K562 (cell line): ENCODE data around the gene FAT2. TPM values are rescaled to one million over a fixed set of nuclear protein-coding genes. Genes with fewer than 3 reads are reported as not detected.

ENCODE experiments used
- ATAC-seq: fragments of 200-7000 bp; cut with Tn5 transposase; 3 replicates; pipeline ENCODE4 v1.9.1; 2020; ENCODE audit warnings: moderate library complexity
- BruUV-seq: library from RNA; stranded (reverse); fragments of 400-500 nt; replicated peaks from 2 replicates; lab custom pipeline; 2021; lab: Mats Ljungman, UMichigan
- CTCF ChIA-PET: fragments of 300-600 bp; formaldehyde crosslinking; extraction: SDS; loops from one replicate; lab custom pipeline; 2021; ENCODE audit warnings: low intra/inter-chr PET ratio; lab: Yijun Ruan, JAX
- POLR2A ChIA-PET: fragments of 300-600, 350-650 bp; sonication (Branson Sonifier 250); formaldehyde crosslinking; extraction: SDS; loops from one replicate; lab custom pipeline; 2021; ENCODE audit warnings: antibody characterized with exemption, inconsistent platforms; lab: Yijun Ruan, JAX
- DNase-seq, 4 experiments: peaks; one replicate each; pipeline versions ENCODE4 v3.0.0 to v3.0.0-alpha.2; 2011 to 2018; ENCODE audit warnings: low spot score in 3 of 4, mixed read lengths in 3 of 4; ENCODE audit errors: extremely low read depth in 1 of 4
- FAIRE-seq: peaks from 2 replicates; lab custom pipeline; 2011; peaks lifted over from hg19 to GRCh38; lab: Jason Lieb, UNC
- H2AFZ ChIP-seq: 2 replicates; pipeline ENCODE4 v1.6.0; 2011; ENCODE audit warnings: low read depth, low read length, control low read depth, inconsistent platforms
- H3K27ac ChIP-seq: fragments of 200-600 bp; 3 replicates; pipeline ENCODE4 v1.8.0; 2011; ENCODE audit warnings: low read depth, mild to moderate bottlenecking, control low read depth, inconsistent platforms, low read length, moderate library complexity, mixed read lengths; ENCODE audit errors: extremely low read depth
- H3K27me3 ChIP-seq, 2 experiments: fragments of 300-600 bp in 1 of 2; 2 replicates in 1 of 2; 3 replicates in 1 of 2; pipeline versions ENCODE4 v1.6.0 to v1.8.0; 2011; ENCODE audit warnings: inconsistent platforms in 2 of 2, low read length in 2 of 2, mild to moderate bottlenecking in 1 of 2, mixed read lengths in 1 of 2, moderate library complexity in 1 of 2; ENCODE audit not compliant: control insufficient read depth in 2 of 2, insufficient read depth in 2 of 2
- H3K36me3 ChIP-seq: fragments of 300-600 bp; 3 replicates; pipeline ENCODE4 v1.8.0; 2011; ENCODE audit warnings: mild to moderate bottlenecking, low read length, inconsistent platforms; ENCODE audit not compliant: control insufficient read depth, insufficient read depth
- H3K4me1 ChIP-seq, 2 experiments: fragments of 200-600 bp in 1 of 2; replicated peaks in 1 of 2; 2 replicates in 1 of 2; 3 replicates in 1 of 2; pipeline versions ENCODE4 v1.5.1 to v1.8.0; 2011; ENCODE audit warnings: inconsistent platforms in 2 of 2, low read length in 2 of 2, mild to moderate bottlenecking in 1 of 2, mixed read lengths in 1 of 2, moderate library complexity in 1 of 2; ENCODE audit not compliant: control insufficient read depth in 2 of 2, insufficient read depth in 2 of 2
- H3K4me2 ChIP-seq: 2 replicates; pipeline ENCODE4 v1.6.1; 2011; ENCODE audit warnings: low read length, control low read depth, inconsistent platforms, mixed read lengths; ENCODE audit not compliant: insufficient read depth
- H3K4me3 ChIP-seq: fragments of 200-600 bp; sonication (generic), shearing (Covaris generic); 2 replicates; pipeline ENCODE4 v1.5.1; 2016; ENCODE audit warnings: control low read depth, inconsistent platforms
- H3K79me2 ChIP-seq: fragments of 200-600 bp; 3 replicates; pipeline ENCODE4 v1.8.0; 2011; ENCODE audit warnings: low read length, inconsistent platforms; ENCODE audit not compliant: control insufficient read depth, insufficient read depth
- H3K9ac ChIP-seq, 2 experiments: 2 replicates each; pipeline versions ENCODE4 v1.6.0 to v1.6.1; 2011; ENCODE audit warnings: low read depth in 2 of 2, low read length in 2 of 2, control low read depth in 1 of 2, inconsistent platforms in 1 of 2, mild to moderate bottlenecking in 1 of 2, mixed read lengths in 1 of 2; ENCODE audit not compliant: insufficient read depth in 1 of 2
- H3K9me1 ChIP-seq: one replicate; pipeline ENCODE4 v1.6.0; 2011; ENCODE audit warnings: inconsistent platforms, mild to moderate bottlenecking, low read length, moderate library complexity; ENCODE audit not compliant: control insufficient read depth, insufficient read depth
- H3K9me3 ChIP-seq: replicated peaks from 2 replicates; pipeline ENCODE4 v1.5.1; 2011; ENCODE audit warnings: low read depth, low read length, inconsistent platforms; ENCODE audit not compliant: control insufficient read depth, insufficient read depth
- H4K20me1 ChIP-seq: replicated peaks from 2 replicates; pipeline ENCODE4 v1.6.1; 2011; ENCODE audit warnings: low read length, inconsistent platforms, mixed read lengths; ENCODE audit not compliant: control insufficient read depth, insufficient read depth
- EHMT2 ChIP-seq: fragments of 450-650 bp; IDR thresholded peaks from 2 replicates; pipeline ENCODE4 v1.6.1; 2018; ENCODE audit warnings: antibody characterized with exemption
- HDAC8 ChIP-seq: fragments of 450-650 bp; IDR thresholded peaks from 2 replicates; pipeline ENCODE4 v1.6.1; 2016; ENCODE audit warnings: mild to moderate bottlenecking, missing genetic modification characterization, moderate library complexity, missing compliant biosample characterization
- L3MBTL2 ChIP-seq: fragments of 450-650 bp; IDR thresholded peaks from 2 replicates; pipeline ENCODE4 v1.6.1; 2016; ENCODE audit warnings: mild to moderate bottlenecking, moderate library complexity
- PCBP2 ChIP-seq: fragments of 200-400 bp; formaldehyde crosslinking; IDR thresholded peaks from 2 replicates; pipeline ENCODE4 v1.6.1; 2018; ENCODE audit warnings: low read length, low read depth, mild to moderate bottlenecking, moderate library complexity; ENCODE audit not compliant: poor library complexity, severe bottlenecking
- RBM25 ChIP-seq: fragments of 200-400 bp; formaldehyde crosslinking; IDR thresholded peaks from 2 replicates; pipeline ENCODE4 v1.6.1; 2018; ENCODE audit warnings: low read length, low read depth, moderate library complexity; ENCODE audit not compliant: severe bottlenecking
- TAF7 ChIP-seq: fragments of 450-650 bp; IDR thresholded peaks from 2 replicates; pipeline ENCODE4 v1.6.1; 2016; ENCODE audit warnings: missing genetic modification characterization, missing compliant biosample characterization
- TCF7L2 ChIP-seq: fragments of 150-350 bp; IDR thresholded peaks from 2 replicates; pipeline ENCODE4 v1.6.1; 2016; ENCODE audit warnings: low read depth, mild to moderate bottlenecking, low read length, moderate library complexity
- WGBS: fragments of 100-300 bp; shearing (Covaris generic); methylation state at CpG from one replicate; pipeline ENCODE4 v1.1.6; 2016; ENCODE audit warnings: low coverage, mixed read lengths; ENCODE audit not compliant: insufficient coverage; ENCODE audit errors: missing lambda C conversion rate; 5-methylcytosine and 5-hydroxymethylcytosine counted together
- in situ Hi-C: fragments of 300-500 bp; cut with MboI; formaldehyde crosslinking; loops from 4 replicates; pipeline ENCODE4 v1.15.0; 2018; ENCODE audit warnings: inconsistent platforms, mixed read lengths
- intact Hi-C: fragments of 100-400 bp; cut with micrococcal nuclease; formaldehyde crosslinking; loops from 2 replicates; pipeline ENCODE4 v1.14.2; 2022
- polyA plus RNA-seq, 8 experiments: library from polyadenylated mRNA; depleted of rRNA in 4 of 8; stranded (reverse) in 5 of 8; unstranded in 3 of 8; fragments of >200 nt; fragmentation: Nextera tagmentation in 2 of 8; fragmentation: Illumina TruSeq in 1 of 8; extraction: Ambion mirVana in 2 of 8; extraction: Trizol in 1 of 8; gene quantifications; 2 replicates each; pipeline versions ENCODE4 v1.2.1 to v1.2.3, GENCODE V29; 2011 to 2014; ENCODE audit warnings: inconsistent platforms in 1 of 8, missing spikeins in 1 of 8
- total RNA-seq, 7 experiments: library from RNA; depleted of rRNA in 6 of 7; stranded (reverse); fragments of >200 nt in 6 of 7; fragmentation: Illumina TruSeq in 2 of 7; extraction: Trizol in 2 of 7; gene quantifications; 2 replicates each; pipeline versions ENCODE4 v1.2.1 to v1.2.3, GENCODE V29; 2011 to 2021; ENCODE audit warnings: low replicate concordance in 1 of 7

Gene FAT2
- total and polyA plus RNA-seq, 9 of the 15 experiments (the other 6 are each of a cell fraction or from before 2014, with no cell fraction given): not detected

DNA sequence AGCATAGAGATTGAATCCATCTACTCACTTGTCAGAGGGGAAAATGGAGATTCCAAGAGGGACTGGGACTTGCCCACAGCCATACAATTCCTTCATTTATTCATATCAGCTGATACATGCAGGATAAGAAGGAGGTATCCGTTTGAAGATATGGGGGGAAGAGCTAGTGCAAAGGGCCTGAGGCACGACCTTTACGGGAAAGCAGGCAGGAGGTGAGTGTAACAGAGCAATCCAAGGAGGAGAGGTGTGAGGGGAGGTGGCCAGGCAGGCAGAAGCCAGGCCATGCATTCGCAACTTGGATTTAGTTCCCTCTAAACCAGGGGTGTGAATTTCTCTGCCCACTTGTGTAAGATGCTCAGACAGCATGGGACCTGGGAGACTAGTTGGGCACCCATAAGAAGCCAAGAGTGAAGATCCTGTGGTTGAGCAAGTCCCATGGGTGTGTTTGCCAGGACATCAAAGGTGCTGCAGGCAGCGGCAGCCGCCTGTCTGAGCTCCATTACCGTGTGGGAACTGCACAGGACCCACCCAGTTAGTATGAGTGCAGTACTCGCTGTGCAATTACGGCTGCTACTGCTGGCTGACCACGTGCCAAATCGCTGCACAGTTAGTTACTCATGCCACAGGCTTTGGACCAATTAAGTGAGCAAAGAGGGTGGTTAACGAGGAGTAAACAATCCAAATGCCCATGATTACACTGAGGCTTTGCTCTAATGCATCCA, 31.4 kb upstream of the FAT2 start:
- H3K79me2 ChIP-seq: no peaks in the 10 kb centered on the region
- no peaks in the 10 kb centered on the region; the same call in 1 of the 2 replicates for H4K20me1 ChIP-seq
- no peak for TF ChIP-seq L3MBTL2
- no peak for TF ChIP-seq TAF7 (tag)
- TF ChIP-seq RBM25: peak; percentile 3
- no peak for TF ChIP-seq TCF7L2
- no peak for TF ChIP-seq EHMT2
- no peak for TF ChIP-seq PCBP2
- no peak for TF ChIP-seq HDAC8 (tag)
- no peaks in the 10 kb centered on the region for H3K9me3 ChIP-seq
- no TSS peak for BruUV-seq
- H3K36me3 ChIP-seq: no peaks in the 10 kb centered on the region
- no peak overlapping the region for H3K9ac ChIP-seq
- no peak overlapping the region for H3K4me3 ChIP-seq
- peaks cover 2% of the 10 kb centered on the region for H3K9me1 ChIP-seq
- DNase-seq: no peak
- POLR2A ChIA-PET: no interaction called here
- H2AFZ ChIP-seq: no peak overlapping the region
- no peak for FAIRE-seq
- CTCF ChIA-PET: no interaction called here
- intact Hi-C loops: no loop called here
- WGBS: 2% methylated on average over 12 of the region's 12 CpGs
- peaks cover 8 to 32% of the 10 kb centered on the region in 2 experiments; a peak in 4 of 5 replicates for H3K27me3 ChIP-seq
- no peak for ATAC-seq
- in situ Hi-C loops: no loop called here
- H3K4me1 ChIP-seq: no peaks in the 10 kb centered on the region
- H3K27ac ChIP-seq: no peak overlapping the region
- H3K4me2 ChIP-seq: no peak overlapping the region
